Kidney epithelial cell (primary cell): ENCODE measurements around the gene NPTX1. TPM values are rescaled to one million over a fixed set of nuclear protein-coding genes. Genes with fewer than 3 reads are reported as not detected.

Experiments used
- DNase-seq: peaks from one replicate; pipeline ENCODE4 v3.0.0-alpha.2; 2010; ENCODE audit warnings: low read depth
- H3K27me3 ChIP-seq: 2 replicates; pipeline ENCODE4 v1.6.0; 2011; ENCODE audit warnings: low read length; ENCODE audit not compliant: control insufficient read depth, insufficient read depth
- H3K36me3 ChIP-seq: 2 replicates; pipeline ENCODE4 v1.5.1; 2011; ENCODE audit warnings: low read length; ENCODE audit not compliant: control insufficient read depth, insufficient read depth
- H3K4me3 ChIP-seq: 2 replicates; pipeline ENCODE4 v1.5.1; 2011; ENCODE audit warnings: low read depth, mild to moderate bottlenecking, control low read depth, low read length
- CTCF ChIP-seq: IDR thresholded peaks from 2 replicates; pipeline ENCODE4 v1.5.1; 2011; ENCODE audit warnings: mild to moderate bottlenecking, moderate library complexity, low read length, control low read depth, inconsistent platforms; ENCODE audit not compliant: insufficient read depth, poor library complexity, severe bottlenecking
- total RNA-seq: library from RNA; depleted of rRNA; stranded (reverse); fragments of >200 nt; gene quantifications from 2 replicates; pipeline ENCODE4 v1.2.3, GENCODE V29; 2015

Gene NPTX1
- 0.07 TPM in 1 of 2 replicates, not detected in the other for total RNA-seq

- TF ChIP-seq CTCF: no peak
- Histone ChIP-seq H3K27me3 (peaks cover 87% of the 10 kb centered on the region), H3K36me3 (no peaks in the 10 kb centered on the region), H3K4me3 (no peak within 1 kb of the TSS)
- no peak for DNase-seq
These were observed at the start of gene NPTX1 for GRCh38 chr17:80475910-80476876. Gene NPTX1, minus strand, starts transcription at chr17:80476607. Its CDS starts 161 bp downstream, at chr17:80476446.

GRCh38 chr17:80523956-80524712 lies 47.7 kb upstream of the NPTX1 start:
- no peak for TF ChIP-seq CTCF
- Histone ChIP-seq H3K4me3 (no peak overlapping the region), H3K27me3 (peaks cover 12% of the 10 kb centered on the region), H3K36me3 (no peaks in the 10 kb centered on the region)
- DNase-seq: no peak

- no peak overlapping the region for H3K4me3 ChIP-seq
- H3K27me3 ChIP-seq: peaks cover 6% of the 10 kb centered on the region
- no peak for TF ChIP-seq CTCF
- H3K36me3 ChIP-seq: no peaks in the 10 kb centered on the region
- DNase-seq: no peak
These were observed 46.8 kb upstream of the NPTX1 start for GRCh38 chr17:80523054-80523744.

GRCh38 chr17:80520810-80521455 lies 44.5 kb upstream of the NPTX1 start:
- Histone ChIP-seq H3K4me3 (no peak overlapping the region), H3K27me3 (peaks cover 13% of the 10 kb centered on the region)

More at GRCh38 chr17:80520810-80521455, 44.5 kb upstream of the NPTX1 start:
- no peaks in the 10 kb centered on the region for H3K36me3 ChIP-seq
- no peak for TF ChIP-seq CTCF
- DNase-seq: no peak
